MCF 10A (cell line): ENCODE measurements around the gene FST. TPM values are rescaled to one million over a fixed set of nuclear protein-coding genes. Genes with fewer than 3 reads are reported as not detected.

Experiments
- BruUV-seq: library from RNA; stranded (reverse); fragments of 400-500 nt; replicated peaks from 2 replicates; lab custom pipeline; 2021; lab: Mats Ljungman, UMichigan
- CTCF ChIA-PET: fragments of 300-600 bp; sonication (Branson Sonifier 250); formaldehyde crosslinking; extraction: SDS; loops from one replicate; lab custom pipeline; 2021; ENCODE audit warnings: antibody characterized with exemption, inconsistent platforms; lab: Yijun Ruan, JAX
- POLR2A ChIA-PET: fragments of 300-600, 350-650 bp; sonication (Branson Sonifier 250); formaldehyde crosslinking; extraction: SDS; loops from one replicate; lab custom pipeline; 2020; ENCODE audit warnings: antibody characterized with exemption, inconsistent platforms; lab: Yijun Ruan, JAX
- DNase-seq: peaks from one replicate; pipeline ENCODE4 v3.0.0-alpha.2; 2018; ENCODE audit not compliant: unreplicated experiment
- H3K27ac Mint-ChIP-seq: one replicate; pipeline ENCODE4 v1.8.0; 2022; ENCODE audit warnings: mild to moderate bottlenecking, low read depth, mixed read lengths; ENCODE audit not compliant: unreplicated experiment
- H3K27me3 Mint-ChIP-seq: one replicate; pipeline ENCODE4 v1.8.0; 2022; ENCODE audit warnings: mixed read lengths; ENCODE audit not compliant: insufficient read depth, unreplicated experiment
- H3K36me3 Mint-ChIP-seq: one replicate; pipeline ENCODE4 v1.8.0; 2022; ENCODE audit warnings: mild to moderate bottlenecking, moderate library complexity, mixed read lengths; ENCODE audit not compliant: insufficient read depth, unreplicated experiment
- H3K4me1 Mint-ChIP-seq: one replicate; pipeline ENCODE4 v1.8.0; 2022; ENCODE audit warnings: mixed read lengths; ENCODE audit not compliant: insufficient read depth, unreplicated experiment
- H3K4me3 Mint-ChIP-seq: one replicate; pipeline ENCODE4 v1.8.0; 2022; ENCODE audit warnings: mild to moderate bottlenecking, moderate library complexity, mixed read lengths; ENCODE audit not compliant: unreplicated experiment
- H3K9me3 Mint-ChIP-seq: one replicate; pipeline ENCODE4 v1.8.0; 2022; ENCODE audit warnings: mixed read lengths; ENCODE audit not compliant: unreplicated experiment
- CTCF ChIP-seq: fragments of 200-600 bp; IDR thresholded peaks from one replicate; pipeline ENCODE4 v1.8.0; 2022; ENCODE audit warnings: antibody characterized with exemption, mild to moderate bottlenecking; ENCODE audit not compliant: unreplicated experiment
- intact Hi-C: fragments of 100-400 bp; cut with micrococcal nuclease; formaldehyde crosslinking; loops from 2 replicates; pipeline ENCODE4 v1.14.1; 2022
- total RNA-seq: library from RNA; stranded (reverse); gene quantifications from 2 replicates; pipeline ENCODE4 v1.2.3, GENCODE V29; 2022

The FST gene
- total RNA-seq, 1 experiment from 2014 or later: 7.3 TPM

GRCh38 chr5:53488195-53488722 is 7.8 kb downstream of the FST start:
- H3K4me1 Mint-ChIP-seq: peaks cover 12% of the 10 kb centered on the region
- CTCF ChIA-PET: interaction anchor here (0.8 kb wide), 1 partner anchor 10 kb away, joined by 6 read pairs; no protein-coding TSS in a partner anchor
- no peak for DNase-seq
- BruUV-seq: no TSS peak
- H3K27me3 Mint-ChIP-seq: no peaks in the 10 kb centered on the region
- no peak overlapping the region for H3K27ac Mint-ChIP-seq
- no peaks in the 10 kb centered on the region for H3K36me3 Mint-ChIP-seq
- TF ChIP-seq CTCF: no peak
- H3K9me3 Mint-ChIP-seq: no peaks in the 10 kb centered on the region
- H3K4me3 Mint-ChIP-seq: no peak overlapping the region
- intact Hi-C loops: no loop called here
- POLR2A ChIA-PET: no interaction called here

- H3K4me3 Mint-ChIP-seq: peak overlapping the region; percentile 35
- BruUV-seq: no TSS peak
- TF ChIP-seq CTCF: no peak
- no peaks in the 10 kb centered on the region for H3K27me3 Mint-ChIP-seq
- ChIA-PET POLR2A (interaction anchor here (0.7 to 1.6 kb wide), 3 partner anchors 10 to 737 kb away, joined by 3 to 5 read pairs (median 4); partner anchors contain the start of gene FST), CTCF (interaction anchor here (0.6 kb wide), 1 partner anchor 60 kb away, joined by 3 read pairs; no protein-coding TSS in a partner anchor)
- H3K9me3 Mint-ChIP-seq: peaks cover 13% of the 10 kb centered on the region
- peak overlapping the region; percentile 96 for H3K27ac Mint-ChIP-seq
- intact Hi-C loops: no loop called here
- H3K4me1 Mint-ChIP-seq: peaks cover 12% of the 10 kb centered on the region
- no peaks in the 10 kb centered on the region for H3K36me3 Mint-ChIP-seq
- DNase-seq: peak; percentile 61
Observed at GRCh38 chr5:53490747-53491146, 10.3 kb downstream of the FST start.

GRCh38 chr5:53501054-53501453 is 20.6 kb downstream of the FST start:
- no peaks in the 10 kb centered on the region for H3K4me1 Mint-ChIP-seq

More at GRCh38 chr5:53501054-53501453, 20.6 kb downstream of the FST start:
- Mint-ChIP-seq H3K36me3 (no peaks in the 10 kb centered on the region), H3K9me3 (peaks cover 5% of the 10 kb centered on the region), H3K4me3 (no peak overlapping the region), H3K27ac (no peak overlapping the region), H3K27me3 (no peaks in the 10 kb centered on the region)
- no peak for TF ChIP-seq CTCF
- no peak for DNase-seq
- intact Hi-C loops: no loop called here
- ChIA-PET POLR2A (interaction anchor here (1.0 kb wide), 1 partner anchor 19 kb away, joined by 4 read pairs; no protein-coding TSS in a partner anchor), CTCF (no interaction called here)
- no TSS peak for BruUV-seq
